KMS-11 (cell line): Measurements from ENCODE around the gene TRIM66.

Source experiments
- H2AFZ ChIP-seq: fragments of 200-600 bp; sonication (generic); 2 replicates; pipeline ENCODE4 v1.6.1; 2016; ENCODE audit warnings: antibody characterized with exemption, mixed run types, low read depth
- H3K27ac ChIP-seq: fragments of 200-600 bp; sonication (generic); 2 replicates; pipeline ENCODE4 v1.6.1; 2016; ENCODE audit warnings: mild to moderate bottlenecking, mixed run types
- H3K27me3 ChIP-seq: fragments of 200-600 bp; sonication (generic); 2 replicates; pipeline ENCODE4 v1.6.1; 2017; ENCODE audit warnings: mild to moderate bottlenecking, low read depth, mixed run types, moderate library complexity; ENCODE audit not compliant: insufficient read depth
- H3K36me3 ChIP-seq: fragments of 200-600 bp; sonication (generic); 2 replicates; pipeline ENCODE4 v1.6.1; 2017; ENCODE audit warnings: mild to moderate bottlenecking, mixed run types; ENCODE audit not compliant: insufficient read depth
- H3K4me1 ChIP-seq: fragments of 200-600 bp; sonication (generic); 2 replicates; pipeline ENCODE4 v1.6.1; 2016; ENCODE audit warnings: mild to moderate bottlenecking, low read depth, mixed run types; ENCODE audit not compliant: poor library complexity, severe bottlenecking
- H3K4me2 ChIP-seq: fragments of 200-600 bp; sonication (generic); 2 replicates; pipeline ENCODE4 v1.7.0; 2016; ENCODE audit warnings: mild to moderate bottlenecking, mixed run types
- H3K4me3 ChIP-seq: fragments of 200-600 bp; sonication (generic); IDR thresholded peaks from 2 replicates; pipeline ENCODE4 v1.6.1; 2017; ENCODE audit warnings: low read depth, low read length, mixed read lengths; ENCODE audit not compliant: insufficient read depth
- H3K79me2 ChIP-seq: fragments of 200-600 bp; sonication (generic); 2 replicates; pipeline ENCODE4 v1.6.1; 2016; ENCODE audit warnings: low read depth, mixed run types; ENCODE audit not compliant: insufficient read depth
- H3K9ac ChIP-seq: fragments of 200-600 bp; sonication (generic); 2 replicates; pipeline ENCODE4 v1.6.1; 2016; ENCODE audit warnings: mild to moderate bottlenecking, mixed run types
- H4K20me1 ChIP-seq: fragments of 200-600 bp; sonication (generic); 2 replicates; pipeline ENCODE4 v1.6.1; 2016; ENCODE audit warnings: mild to moderate bottlenecking, mixed run types; ENCODE audit not compliant: insufficient read depth
- CTCF ChIP-seq: fragments of 200-600 bp; sonication (generic); conservative IDR thresholded peaks from 2 replicates; pipeline ENCODE4 v1.6.1; 2017; ENCODE audit warnings: low read depth, mild to moderate bottlenecking, antibody characterized with exemption, low read length, moderate library complexity, mixed read lengths

The TRIM66 gene

GRCh38 chr11:8639655-8640054 lies 42.8 kb downstream of the TRIM66 start:
- Histone ChIP-seq H2AFZ (no peak overlapping the region), H3K27ac (no peak overlapping the region), H3K9ac (no peak overlapping the region), H3K4me1 (peaks cover 58% of the 10 kb centered on the region), H3K4me3 (no peak overlapping the region), H3K36me3 (no peaks in the 10 kb centered on the region), H4K20me1 (no peaks in the 10 kb centered on the region), H3K79me2 (no peaks in the 10 kb centered on the region), H3K4me2 (peak overlapping the region; percentile 15; the same call in 1 of the 2 replicates), H3K27me3 (no peaks in the 10 kb centered on the region)
- TF ChIP-seq CTCF, result no peak

- Histone ChIP-seq H3K4me1 (peaks cover 70% of the 10 kb centered on the region), H4K20me1 (no peaks in the 10 kb centered on the region), H3K9ac (no peak overlapping the region), H3K27me3 (no peaks in the 10 kb centered on the region), H3K36me3 (no peaks in the 10 kb centered on the region), H3K4me2 (no peak overlapping the region), H3K79me2 (no peaks in the 10 kb centered on the region), H3K4me3 (no peak overlapping the region), H3K27ac (no peak overlapping the region), H2AFZ (no peak overlapping the region)
- TF ChIP-seq CTCF, result no peak
Observed at GRCh38 chr11:8638300-8638699, 44.2 kb downstream of the TRIM66 start.

- Histone ChIP-seq H3K79me2 (no peaks in the 10 kb centered on the region), H3K27me3 (no peaks in the 10 kb centered on the region), H4K20me1 (no peaks in the 10 kb centered on the region), H3K36me3 (no peaks in the 10 kb centered on the region), H3K4me3 (no peak overlapping the region), H3K4me1 (peaks cover 71% of the 10 kb centered on the region), H2AFZ (no peak overlapping the region), H3K9ac (no peak overlapping the region), H3K4me2 (no peak overlapping the region), H3K27ac (no peak overlapping the region)
- no peak for TF ChIP-seq CTCF
Observed at GRCh38 chr11:8636127-8636526, 46.3 kb downstream of the TRIM66 start.

GRCh38 chr11:8634498-8634897 lies 48.0 kb downstream of the TRIM66 start:
- Histone ChIP-seq H3K4me1 (peaks cover 71% of the 10 kb centered on the region), H3K4me3 (no peak overlapping the region), H2AFZ (peak overlapping the region; percentile 29; the same call in 1 of the 2 replicates), H3K27ac (peak overlapping the region; percentile 86), H4K20me1 (no peaks in the 10 kb centered on the region), H3K4me2 (peak overlapping the region; percentile 74), H3K27me3 (no peaks in the 10 kb centered on the region), H3K79me2 (no peaks in the 10 kb centered on the region), H3K36me3 (no peaks in the 10 kb centered on the region), H3K9ac (peak overlapping the region; percentile 22; the same call in 1 of the 2 replicates)
- no peak for TF ChIP-seq CTCF
